PFSK-1 (cell line): ENCODE data around the gene HDHD5.

Source experiments
- POLR2AphosphoS5 ChIP-seq: IDR thresholded peaks from 2 replicates; pipeline ENCODE4 v1.6.1; 2012; ENCODE audit warnings: low read depth, mild to moderate bottlenecking, control low read depth, low read length, moderate library complexity
- SIN3A ChIP-seq: IDR thresholded peaks from 2 replicates; pipeline ENCODE4 v1.6.1; 2012; ENCODE audit warnings: mild to moderate bottlenecking, low read length, moderate library complexity, borderline replicate concordance; ENCODE audit not compliant: insufficient read depth
- TAF1 ChIP-seq: IDR thresholded peaks from 2 replicates; pipeline ENCODE4 v1.6.1; 2012; ENCODE audit warnings: low read length, control low read depth, borderline replicate concordance; ENCODE audit not compliant: insufficient read depth
- TF ChIP-seq, protein P1 (sequence below), 2 experiments: IDR thresholded peaks; 2 replicates each; pipeline versions ENCODE4 v1.6.1 to v1.8.0; 2011 to 2012; ENCODE audit warnings: low read depth in 2 of 2, low read length in 2 of 2, control low read depth in 1 of 2, inconsistent platforms in 1 of 2, mild to moderate bottlenecking in 1 of 2, moderate library complexity in 1 of 2; ENCODE audit not compliant: insufficient read depth in 1 of 2

DNA sequence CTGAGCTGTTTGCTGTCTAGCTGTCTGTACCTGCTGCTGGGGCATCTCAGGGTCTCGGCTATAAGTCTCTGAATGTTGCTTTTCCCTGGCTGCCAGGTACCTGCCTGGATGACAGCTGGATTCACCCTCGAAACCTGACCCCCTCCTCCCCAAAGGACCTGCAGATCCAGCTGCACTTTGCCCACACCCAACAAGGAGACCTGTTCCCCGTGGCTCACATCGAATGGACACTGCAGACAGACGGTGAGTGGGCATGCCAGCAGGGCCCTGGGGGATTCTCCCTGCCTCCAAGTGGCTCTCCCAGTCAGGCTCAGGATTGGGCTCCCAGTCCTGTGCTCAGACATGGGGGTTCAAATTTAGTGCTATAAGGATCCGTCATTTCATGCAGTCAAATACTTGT, 61.4 kb downstream of the HDHD5 start:
- no peak for TF ChIP-seq SIN3A
- TF ChIP-seq, protein P1, sequence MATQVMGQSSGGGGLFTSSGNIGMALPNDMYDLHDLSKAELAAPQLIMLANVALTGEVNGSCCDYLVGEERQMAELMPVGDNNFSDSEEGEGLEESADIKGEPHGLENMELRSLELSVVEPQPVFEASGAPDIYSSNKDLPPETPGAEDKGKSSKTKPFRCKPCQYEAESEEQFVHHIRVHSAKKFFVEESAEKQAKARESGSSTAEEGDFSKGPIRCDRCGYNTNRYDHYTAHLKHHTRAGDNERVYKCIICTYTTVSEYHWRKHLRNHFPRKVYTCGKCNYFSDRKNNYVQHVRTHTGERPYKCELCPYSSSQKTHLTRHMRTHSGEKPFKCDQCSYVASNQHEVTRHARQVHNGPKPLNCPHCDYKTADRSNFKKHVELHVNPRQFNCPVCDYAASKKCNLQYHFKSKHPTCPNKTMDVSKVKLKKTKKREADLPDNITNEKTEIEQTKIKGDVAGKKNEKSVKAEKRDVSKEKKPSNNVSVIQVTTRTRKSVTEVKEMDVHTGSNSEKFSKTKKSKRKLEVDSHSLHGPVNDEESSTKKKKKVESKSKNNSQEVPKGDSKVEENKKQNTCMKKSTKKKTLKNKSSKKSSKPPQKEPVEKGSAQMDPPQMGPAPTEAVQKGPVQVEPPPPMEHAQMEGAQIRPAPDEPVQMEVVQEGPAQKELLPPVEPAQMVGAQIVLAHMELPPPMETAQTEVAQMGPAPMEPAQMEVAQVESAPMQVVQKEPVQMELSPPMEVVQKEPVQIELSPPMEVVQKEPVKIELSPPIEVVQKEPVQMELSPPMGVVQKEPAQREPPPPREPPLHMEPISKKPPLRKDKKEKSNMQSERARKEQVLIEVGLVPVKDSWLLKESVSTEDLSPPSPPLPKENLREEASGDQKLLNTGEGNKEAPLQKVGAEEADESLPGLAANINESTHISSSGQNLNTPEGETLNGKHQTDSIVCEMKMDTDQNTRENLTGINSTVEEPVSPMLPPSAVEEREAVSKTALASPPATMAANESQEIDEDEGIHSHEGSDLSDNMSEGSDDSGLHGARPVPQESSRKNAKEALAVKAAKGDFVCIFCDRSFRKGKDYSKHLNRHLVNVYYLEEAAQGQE (IDR thresholded peaks at IDR 0.05; ENCODE audit: insufficient read depth in 1 of 2, low read depth in 2 of 2, low read length in 2 of 2): no peak
- no peak for TF ChIP-seq POLR2AphosphoS5
- no peak for TF ChIP-seq TAF1
